Eye (tissue), 1 donor: Measurements from ENCODE around the gene QSOX2.

Experiments used
- DNase-seq: peaks from one replicate; pipeline ENCODE4 v3.0.0-alpha.2; 2015

The QSOX2 gene, protein sequence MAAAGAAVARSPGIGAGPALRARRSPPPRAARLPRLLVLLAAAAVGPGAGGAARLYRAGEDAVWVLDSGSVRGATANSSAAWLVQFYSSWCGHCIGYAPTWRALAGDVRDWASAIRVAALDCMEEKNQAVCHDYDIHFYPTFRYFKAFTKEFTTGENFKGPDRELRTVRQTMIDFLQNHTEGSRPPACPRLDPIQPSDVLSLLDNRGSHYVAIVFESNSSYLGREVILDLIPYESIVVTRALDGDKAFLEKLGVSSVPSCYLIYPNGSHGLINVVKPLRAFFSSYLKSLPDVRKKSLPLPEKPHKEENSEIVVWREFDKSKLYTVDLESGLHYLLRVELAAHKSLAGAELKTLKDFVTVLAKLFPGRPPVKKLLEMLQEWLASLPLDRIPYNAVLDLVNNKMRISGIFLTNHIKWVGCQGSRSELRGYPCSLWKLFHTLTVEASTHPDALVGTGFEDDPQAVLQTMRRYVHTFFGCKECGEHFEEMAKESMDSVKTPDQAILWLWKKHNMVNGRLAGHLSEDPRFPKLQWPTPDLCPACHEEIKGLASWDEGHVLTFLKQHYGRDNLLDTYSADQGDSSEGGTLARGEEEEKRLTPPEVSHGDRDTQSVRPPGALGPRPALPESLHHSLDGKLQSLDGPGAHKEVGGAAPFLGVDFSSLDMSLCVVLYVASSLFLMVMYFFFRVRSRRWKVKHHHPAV

DNA sequence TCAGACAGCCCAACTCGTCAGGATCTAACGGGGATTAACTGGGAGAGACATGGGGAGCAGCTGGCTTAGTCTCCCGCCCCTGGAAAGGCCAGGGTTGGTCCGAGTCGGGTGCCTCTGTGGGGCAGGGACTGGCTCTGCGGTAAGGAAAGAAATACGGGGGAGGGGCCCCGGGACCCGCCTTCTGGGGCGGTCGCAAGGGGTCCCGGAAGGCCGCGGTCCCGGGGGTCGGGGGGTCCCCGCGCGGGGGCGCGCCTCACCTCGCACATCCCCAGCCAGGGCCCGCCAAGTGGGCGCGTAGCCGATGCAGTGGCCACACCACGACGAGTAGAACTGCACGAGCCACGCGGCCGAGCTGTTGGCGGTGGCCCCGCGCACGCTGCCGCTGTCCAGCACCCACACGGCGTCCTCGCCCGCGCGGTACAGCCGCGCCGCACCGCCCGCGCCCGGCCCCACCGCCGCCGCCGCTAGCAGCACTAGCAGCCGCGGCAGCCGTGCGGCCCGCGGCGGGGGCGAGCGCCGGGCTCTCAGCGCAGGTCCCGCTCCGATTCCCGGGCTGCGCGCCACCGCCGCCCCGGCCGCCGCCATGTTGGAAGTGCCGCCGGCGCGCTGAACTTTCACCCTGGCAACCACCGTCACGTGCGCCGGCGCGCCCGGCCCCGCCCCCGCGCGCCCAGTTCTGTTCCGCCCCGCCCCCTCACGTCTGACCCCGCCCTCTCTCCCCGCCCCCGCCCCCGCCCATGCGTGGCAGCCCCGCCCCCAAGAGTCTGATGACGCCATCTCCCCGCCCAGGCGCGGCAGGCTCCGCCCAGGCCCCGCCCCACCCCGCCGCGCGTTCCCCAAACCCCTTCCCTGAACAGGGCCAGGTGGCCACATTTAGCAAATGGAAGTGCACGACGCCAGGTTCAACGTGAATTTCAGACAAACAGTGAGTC is at the start of gene QSOX2:
QSOX2 (minus strand) TSS at position 594 of the 932 bp plus-strand sequence; CDS start at position 585, 9 bp downstream.
- peak; percentile 90 for DNase-seq

DNA sequence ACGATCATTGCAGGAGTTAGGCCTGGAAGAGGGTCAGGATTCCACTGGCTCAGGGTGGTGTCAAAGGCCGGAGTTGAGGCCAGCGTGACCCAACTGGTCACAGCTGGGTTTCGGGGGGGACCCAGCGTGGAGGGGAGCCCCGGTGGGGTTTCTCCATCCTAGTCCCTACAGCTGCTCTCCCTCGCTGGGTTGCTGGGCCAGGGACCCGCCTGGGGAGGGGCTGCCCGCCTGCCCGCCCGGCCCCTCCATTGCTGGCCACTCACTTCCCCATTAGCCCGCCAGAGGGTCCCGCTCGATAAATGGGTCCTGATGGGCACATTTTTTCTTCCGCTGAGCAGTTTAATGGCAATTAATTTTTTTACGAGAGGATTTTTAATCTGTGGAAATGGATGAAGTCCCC is 49.4 kb upstream of the QSOX2 start:
- DNase-seq: no peak

DNA sequence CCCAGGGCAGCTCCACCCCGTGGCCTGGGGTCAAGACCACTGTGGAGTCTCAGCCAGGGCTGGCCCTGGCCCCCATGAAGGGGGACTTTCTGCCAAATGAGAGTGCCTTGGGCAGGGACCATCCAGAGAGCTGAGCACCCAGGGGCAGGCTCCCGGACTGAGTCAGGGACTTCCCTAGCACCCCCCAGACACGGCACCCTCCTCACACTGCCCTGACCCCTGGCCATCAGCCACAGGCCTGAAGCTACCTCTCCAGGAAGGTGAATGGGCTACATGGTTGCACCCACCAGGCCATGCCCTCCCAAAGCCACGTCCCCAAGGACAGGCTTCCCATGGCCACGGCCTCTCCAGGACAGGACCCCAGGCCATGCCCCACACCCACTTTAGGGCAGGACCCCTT is 48.8 kb upstream of the QSOX2 start:
- no peak for DNase-seq

DNA sequence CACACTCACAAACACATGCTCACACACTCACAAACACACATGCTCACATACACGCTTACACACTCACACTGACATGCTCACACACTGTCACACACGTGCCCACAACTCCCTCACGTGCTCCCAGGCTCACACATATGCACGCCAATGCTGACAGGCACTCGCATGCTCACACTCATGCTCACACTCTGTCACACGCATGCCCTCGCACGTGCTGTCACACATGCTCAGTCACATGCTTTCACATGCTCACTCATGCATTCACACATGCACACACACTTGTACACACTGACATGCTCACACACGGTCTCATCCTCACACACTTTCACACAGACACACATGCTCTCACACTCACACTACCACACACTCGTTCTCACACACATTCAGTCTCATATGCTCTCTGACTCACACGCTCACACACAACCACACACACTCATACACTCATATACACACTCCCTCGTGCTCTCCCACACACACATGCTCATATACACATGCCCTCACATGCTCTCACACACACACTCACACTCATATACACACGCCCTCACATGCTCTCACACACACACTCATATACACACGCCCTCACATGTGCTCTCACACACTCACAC is 48.0 kb upstream of the QSOX2 start:
- no peak for DNase-seq

DNA sequence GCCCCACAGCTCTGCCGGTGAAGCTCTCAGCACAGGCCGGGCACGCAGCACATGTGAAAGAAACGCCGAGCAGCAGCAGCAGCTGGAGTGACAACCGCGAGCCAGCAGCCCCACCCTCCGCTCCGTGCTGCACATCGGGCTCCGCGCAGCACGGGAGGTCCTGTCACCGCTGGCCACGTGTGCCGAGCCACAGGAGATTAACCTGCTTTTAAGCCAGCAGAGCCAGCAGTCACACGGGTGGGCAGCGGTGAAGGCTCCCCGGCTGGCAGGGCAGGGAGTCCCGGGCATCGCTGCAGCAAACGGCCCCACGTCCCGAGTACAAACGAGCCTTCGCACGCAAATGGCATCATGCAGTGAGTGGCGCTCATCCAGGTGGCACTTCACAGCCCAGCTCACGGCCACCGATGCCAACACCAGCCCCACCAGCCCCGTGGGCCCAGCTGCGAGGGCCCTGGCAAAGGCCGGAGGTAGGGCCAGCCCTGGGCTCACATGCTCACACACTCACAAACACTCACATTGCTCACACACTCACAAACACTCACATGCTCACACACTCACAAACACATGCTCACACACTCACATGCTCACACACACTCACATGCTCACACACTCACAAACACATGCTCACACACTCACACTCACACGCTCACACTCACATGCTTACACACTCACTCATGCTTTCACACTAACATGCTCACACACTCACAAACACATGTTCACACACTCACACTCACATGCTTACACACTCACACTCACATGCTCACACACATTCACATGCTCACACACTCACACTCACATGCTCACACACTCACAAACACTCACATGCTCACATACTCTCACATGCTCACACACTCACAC is 47.2 kb upstream of the QSOX2 start:
- DNase-seq: no peak

DNA sequence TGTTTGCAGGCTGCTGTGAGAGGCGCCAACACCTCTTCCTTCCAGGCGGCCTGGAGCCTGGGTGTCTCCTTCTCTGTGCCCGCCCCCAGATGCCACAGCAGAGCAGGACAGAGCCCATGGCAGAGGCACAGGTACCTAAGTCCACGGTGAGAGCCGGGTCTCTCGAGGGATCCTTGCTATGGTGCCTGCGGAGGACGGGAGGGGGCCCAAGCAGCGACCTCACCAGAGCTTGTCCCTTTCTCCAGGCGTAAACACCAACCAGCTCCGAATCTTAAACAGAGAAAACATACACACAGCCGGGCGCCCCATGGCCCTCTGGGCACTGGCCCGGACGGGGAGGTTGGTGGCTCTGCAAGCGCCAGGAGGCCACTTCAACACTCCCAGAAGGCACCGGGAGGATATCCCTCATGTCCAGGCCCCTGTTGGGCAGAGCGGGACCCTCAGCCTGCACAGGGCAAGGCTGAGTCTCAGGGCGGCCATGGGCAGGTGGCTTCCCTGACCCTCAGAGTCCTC is 46.5 kb upstream of the QSOX2 start:
- no peak for DNase-seq

DNA sequence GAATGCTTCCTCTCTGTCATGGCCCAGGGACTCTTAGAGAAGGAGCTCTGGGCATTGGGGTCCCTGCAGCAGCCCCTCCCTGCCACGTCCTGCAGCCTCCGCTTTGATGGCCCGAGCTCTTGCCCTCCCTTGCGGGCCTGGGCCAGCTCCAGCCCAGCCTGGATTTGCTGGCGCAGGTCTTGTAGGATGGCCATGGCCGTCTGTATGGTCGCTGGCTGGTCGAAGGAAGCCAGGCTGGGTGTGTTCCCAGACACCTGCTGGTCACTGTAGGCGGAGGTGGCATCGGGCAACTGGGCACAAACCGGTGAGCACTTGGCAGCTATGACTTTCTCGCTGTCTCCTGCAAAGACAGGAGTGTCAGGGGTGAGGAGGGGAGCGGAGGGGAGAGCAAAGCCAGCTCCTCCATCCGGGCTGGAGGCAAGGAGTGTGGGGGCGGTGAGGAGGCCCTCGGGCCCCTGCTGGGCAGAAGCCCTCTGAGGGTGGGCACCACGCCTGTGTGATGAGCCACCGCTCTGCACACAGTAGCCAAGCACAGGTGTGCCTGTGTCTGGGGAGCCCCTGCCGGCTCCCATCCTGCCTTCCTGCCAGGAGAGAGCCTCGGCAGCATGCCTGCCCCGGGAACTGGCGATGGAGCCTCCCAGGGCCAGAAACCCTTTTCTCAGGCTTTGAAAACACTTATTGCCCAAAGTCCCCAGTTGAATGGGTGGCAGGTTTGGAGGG is 45.9 kb upstream of the QSOX2 start:
- no peak for DNase-seq

DNA sequence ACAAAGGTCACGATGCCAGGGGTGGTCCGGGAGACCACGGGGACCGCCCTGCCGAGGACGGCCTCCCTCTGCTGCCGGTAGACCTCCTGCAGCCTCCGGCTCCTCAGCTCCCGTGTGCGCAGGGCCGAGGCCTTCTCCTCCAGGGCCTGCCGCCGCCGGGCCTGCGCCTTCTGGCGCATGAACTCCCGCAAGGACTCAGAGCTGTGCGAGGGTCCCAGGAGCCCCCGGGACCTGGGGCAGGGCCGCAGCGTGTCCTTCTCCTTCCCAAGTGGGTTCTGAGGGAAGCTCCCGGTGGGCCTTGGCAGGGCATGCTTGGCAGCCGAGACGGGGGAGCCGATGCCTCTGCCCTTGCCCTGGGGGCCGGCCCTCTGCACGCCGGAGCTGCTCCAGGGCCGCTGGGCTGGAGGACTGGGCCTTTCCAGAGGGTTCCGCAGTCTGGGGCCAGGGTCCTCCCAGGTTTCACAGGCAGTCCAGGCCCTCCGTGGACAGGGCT is 44.9 kb upstream of the QSOX2 start:
- DNase-seq: no peak

DNA sequence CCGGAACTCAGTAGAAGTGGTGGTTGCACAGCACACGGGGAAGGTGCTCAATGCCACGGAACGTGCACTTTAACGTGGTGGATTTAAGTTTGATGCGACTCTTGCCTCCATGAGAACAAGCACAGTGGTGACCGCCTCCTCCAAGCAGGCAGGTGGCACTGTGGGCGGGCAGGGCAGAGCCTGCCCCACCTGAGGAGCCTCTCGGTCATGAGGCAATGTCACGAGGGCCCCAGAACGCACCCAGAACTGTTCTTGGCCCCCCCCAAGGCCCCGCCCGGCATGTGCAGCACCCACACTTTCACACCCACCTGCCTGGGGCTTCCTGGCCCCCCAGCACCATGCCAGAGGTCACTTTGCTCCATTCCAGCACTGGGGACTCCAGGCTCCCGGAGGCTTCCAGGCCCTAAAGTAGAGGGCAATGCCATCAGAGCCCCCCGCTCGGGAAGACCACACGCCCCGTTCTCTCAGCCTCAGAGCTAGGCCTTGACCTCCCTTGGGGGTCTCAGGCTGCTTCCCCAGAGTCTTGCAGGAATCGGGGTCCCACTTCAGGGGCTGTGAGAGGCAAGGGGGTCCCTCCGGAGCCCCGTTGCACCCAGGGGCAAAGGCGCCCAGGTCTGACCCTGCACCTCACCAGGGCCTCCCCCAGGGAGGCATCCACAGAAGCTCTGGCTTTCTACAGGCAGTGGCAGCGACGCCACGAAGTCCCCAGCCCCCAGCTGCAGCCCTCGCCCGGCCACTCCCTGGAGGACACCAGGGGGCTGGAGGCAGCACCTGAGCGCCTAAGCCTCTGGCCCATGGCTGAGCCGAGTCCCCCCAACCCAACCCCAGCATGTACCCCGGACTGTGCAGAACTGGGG is 44.3 kb upstream of the QSOX2 start:
- DNase-seq: no peak

DNA sequence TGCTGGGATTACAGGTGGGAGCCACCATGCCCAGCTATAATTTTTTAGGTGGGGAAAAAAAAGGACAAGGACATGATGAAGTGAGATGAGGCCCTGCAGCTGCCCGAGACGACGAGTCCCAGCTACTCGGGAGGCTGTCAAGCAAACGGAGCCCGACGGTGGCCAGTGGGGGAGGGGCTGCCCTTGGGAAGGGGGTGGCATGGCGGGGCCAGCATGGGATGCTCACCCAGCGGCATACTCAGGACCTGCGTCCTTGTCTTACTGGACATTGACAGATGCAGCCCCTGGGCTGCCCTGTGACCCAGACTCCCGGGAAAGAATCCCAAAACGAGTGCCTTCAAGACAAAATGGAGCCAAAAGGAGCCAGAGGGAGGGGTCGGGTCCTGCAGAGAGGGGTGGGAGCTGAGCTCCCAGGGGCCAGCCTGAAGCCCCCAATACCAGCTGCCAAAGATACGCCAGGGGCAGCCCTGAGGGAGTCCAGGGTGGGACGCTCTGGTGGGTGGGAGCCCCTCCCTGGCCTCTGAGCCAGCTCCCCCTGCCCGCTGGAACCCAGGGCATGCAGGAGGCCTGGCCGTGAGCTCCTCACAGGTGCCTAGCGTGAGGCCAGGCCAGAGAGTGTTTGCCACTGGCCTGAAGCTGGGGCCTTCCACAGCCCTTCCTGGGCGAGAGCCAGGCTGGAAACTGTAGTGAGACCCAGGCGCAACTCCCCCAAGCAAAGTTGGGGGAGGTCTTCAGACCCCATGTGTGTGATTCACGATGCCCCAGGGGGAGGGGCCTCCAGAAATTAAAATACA is 42.5 kb upstream of the QSOX2 start:
- DNase-seq: no peak

DNA sequence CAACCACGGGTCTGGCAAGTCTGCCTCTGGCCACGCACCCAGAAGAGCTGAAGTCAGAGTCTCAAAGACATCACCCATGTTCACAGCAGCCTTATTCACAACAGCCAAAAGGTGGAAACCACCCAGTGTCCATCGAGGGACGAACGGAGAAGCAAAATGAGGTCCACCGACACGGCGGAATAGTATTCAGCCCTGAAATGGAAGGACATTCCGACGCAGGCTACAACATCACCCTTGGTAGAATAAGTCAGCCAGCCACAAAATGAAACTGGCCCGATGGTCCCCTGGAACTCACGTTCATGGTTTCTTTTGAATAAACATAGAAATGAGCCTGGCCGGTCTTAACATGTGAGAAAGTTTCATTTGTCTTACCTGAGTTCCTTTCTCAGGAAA is 41.4 kb upstream of the QSOX2 start:
- DNase-seq: no peak

DNA sequence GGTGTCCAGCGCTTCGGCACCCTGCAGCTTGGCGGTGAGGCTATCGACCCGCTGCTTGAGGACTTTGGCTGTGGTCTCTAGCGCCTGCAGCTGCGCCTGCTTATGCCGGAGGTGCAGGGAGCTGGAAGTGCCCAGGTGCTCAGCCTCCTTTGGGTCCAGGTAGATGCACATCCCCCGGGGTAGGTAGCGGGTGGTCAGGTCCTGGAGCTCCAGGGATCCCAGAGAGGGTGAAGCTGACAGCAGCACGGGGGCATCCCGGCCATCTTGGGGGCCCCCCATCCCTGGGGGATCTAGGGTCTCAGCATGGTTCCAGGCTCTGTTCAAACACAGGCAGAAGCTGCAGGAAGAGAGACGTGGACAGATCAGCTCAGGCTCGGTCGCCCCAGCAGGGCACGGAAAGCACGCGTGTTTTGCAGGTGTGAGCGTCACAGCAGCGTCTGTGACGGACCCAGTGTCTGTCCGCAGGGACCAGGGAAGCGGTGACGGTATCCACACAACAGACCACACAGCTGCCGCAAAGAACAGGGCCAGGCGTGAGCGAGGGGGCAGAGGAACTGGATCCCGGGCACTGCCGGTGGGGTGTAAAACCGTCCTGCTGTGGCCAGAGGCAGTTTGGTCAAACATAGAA is 40.9 kb upstream of the QSOX2 start:
- no peak for DNase-seq

DNA sequence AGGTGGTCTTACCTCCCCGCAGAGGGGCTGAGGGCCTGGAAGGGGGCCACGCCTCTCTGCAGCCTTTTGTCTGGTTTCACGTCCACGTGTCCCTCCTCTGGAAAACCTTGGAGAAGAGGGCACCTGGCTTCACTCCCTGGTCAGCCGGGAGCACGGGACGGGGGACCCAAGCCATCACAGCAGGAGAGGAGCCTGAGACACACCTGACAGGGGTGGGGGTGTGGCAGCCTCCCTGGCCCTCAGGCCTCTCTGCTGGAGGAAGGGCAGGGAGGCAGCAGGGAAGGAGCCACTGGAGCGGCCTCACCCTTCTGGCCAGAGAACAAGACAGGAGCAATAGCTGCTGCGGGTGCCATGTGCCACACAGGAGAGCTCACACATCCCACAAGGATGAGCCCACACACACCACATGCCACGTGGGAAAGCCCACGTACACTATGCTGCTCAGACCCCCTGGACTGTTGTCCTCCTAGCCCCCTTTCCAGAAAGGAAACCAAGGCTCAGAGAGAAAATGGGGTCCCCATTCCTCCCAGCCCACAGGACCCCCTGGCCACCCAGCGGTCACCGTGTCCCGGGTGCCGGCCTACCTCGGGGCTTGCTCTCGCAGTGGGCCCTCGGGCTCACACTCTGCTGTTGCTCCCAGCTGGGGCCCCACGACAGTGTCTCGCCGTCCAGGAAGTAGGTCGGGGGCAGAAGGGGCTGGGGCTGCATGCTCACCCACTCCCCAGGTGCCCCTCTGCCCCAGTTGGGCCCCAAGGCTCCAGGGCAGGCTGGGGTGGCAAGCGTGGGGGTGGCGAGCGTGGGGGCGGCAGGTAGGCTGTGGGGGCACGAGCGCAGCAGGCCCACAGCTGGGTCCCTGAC is 40.1 kb upstream of the QSOX2 start:
- no peak for DNase-seq

DNA sequence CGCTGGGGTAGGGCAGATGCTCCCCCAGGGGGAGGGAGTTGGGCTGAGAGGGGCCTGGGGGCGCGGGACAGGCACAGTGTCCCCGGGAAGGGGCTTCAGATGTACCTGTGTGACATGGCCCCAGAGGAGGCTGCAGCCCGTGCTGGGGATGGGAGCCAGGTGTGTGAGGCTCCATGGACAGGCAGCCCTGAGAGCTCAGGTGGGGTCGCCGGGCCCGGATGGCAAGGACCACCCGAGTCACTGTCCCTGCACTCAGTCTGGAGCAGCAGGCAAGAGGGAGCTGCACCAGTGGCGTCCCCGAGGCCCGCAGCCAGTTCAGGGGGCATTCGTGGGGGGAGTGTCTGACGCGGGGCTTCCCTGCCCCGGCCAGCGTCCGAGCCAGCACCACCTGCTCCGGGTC is 39.3 kb upstream of the QSOX2 start:
- DNase-seq: no peak

DNA sequence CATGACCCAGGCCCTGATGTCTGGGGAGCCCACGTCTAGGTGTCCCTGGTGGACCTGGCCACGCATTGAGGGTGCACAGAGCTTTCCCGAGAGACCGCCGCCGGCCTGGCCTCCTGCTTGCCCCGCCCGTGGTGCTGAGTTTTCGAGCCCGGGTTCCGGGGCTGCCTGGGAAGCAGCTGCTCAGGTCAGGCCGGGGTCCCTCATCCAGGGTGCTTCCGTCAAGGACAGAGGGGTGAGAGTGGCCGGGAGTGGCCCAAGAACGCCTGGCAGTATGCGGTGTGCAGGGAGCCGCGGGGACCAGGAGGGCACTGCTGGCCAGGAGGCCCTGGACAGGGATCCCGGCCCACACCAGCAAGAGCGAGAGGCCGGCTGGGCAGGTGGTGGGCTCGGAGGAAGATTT is 38.7 kb upstream of the QSOX2 start:
- no peak for DNase-seq

DNA sequence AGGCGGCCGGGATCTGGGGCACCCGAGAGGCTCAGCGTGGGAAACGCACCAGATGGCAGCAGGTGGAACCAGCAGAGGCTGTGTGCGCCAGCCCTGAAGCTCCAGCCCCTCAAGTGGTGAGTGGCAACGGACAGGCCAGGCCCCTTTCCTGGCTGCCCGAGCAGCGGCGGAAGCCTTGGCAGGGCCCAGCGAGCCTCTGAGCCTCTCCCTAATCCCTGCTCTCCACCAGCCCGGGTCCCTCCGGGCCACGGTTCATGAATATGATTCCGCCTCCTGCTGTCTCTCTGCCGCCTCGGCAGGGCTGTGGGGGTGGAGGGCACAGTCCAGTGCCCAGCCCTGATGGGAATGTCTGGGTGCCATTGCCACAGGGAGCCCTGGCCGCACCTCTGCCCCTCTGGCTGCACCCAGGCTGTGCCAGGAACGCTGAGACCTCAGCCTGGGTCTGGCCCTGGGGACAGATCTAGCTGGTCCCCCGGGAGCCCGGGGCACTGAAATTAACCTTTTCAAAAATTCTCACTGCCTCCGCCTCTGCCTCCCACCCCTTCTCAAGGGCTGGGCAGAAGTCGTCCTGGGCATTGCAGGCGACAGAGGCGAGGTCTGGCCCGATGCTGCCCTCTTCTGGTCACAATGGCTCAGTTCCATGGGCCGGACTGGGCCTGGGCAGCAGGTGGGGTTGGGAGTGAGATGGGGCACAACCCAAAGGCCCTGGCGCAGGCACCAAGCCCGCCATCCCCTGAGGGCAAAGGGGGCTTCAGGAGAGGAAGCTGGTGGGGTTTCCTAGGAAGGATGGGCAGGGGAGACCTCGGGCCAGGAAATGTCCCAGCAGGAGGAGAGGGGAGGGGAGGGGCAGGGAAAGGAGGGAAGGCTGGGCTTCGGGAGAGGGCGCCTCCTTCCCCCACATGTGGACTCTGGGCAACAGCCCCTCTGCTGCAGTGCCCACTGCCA is 38.0 kb upstream of the QSOX2 start:
- peak; percentile 88 for DNase-seq
